Breast epithelium (tissue), 4 donors: ENCODE measurements around the gene HSPB7. TPM values are rescaled to one million over a fixed set of nuclear protein-coding genes. Genes with fewer than 3 reads are reported as not detected.
"Not testable (repeated sequence)": the region's sequence is repeated elsewhere in the genome, so short reads cannot be mapped to it uniquely, and the experiment has no call there.

Experiments used
- DNase-seq, 2 donors: peaks; one replicate each; pipeline ENCODE4 v3.0.0-alpha.2; 2019; ENCODE audit warnings: low spot score in 2 of 2
- H3K27ac ChIP-seq, 2 donors: fragments of 200-600 bp; sonication (generic) in 1 of 2; one replicate each; pipeline ENCODE4 v1.5.1; 2016 to 2019; ENCODE audit warnings: mild to moderate bottlenecking in 1 of 2
- H3K27me3 ChIP-seq, 2 donors: fragments of 200-600 bp; sonication (generic) in 1 of 2; one replicate each; pipeline versions ENCODE4 v1.5.1 to v1.6.0; 2017 to 2019; ENCODE audit warnings: control low read depth in 1 of 2, mild to moderate bottlenecking in 1 of 2
- H3K36me3 ChIP-seq: fragments of 200-600 bp; one replicate; pipeline ENCODE4 v1.5.1; 2019
- H3K4me1 ChIP-seq, 2 donors: fragments of 200-600 bp; sonication (generic); one replicate each; pipeline ENCODE4 v1.5.1; 2016 to 2019; ENCODE audit warnings: control low read depth in 1 of 2
- H3K4me3 ChIP-seq, 3 donors: fragments of 200-600 bp; sonication (generic); 1 replicate in 2 of 3; 2 replicates in 1 of 3; pipeline ENCODE4 v1.5.1; 2016 to 2019; ENCODE audit warnings: mild to moderate bottlenecking in 3 of 3, moderate library complexity in 2 of 3
- H3K9me3 ChIP-seq, 2 donors: fragments of 200-600 bp; sonication (generic) in 1 of 2; one replicate each; pipeline ENCODE4 v1.5.1; 2016 to 2019; ENCODE audit warnings: control low read depth in 1 of 2
- POLR2A ChIP-seq: fragments of 450-650 bp; IDR thresholded peaks from one replicate; pipeline ENCODE4 v1.6.1; 2016; ENCODE audit warnings: antibody characterized with exemption, mild to moderate bottlenecking, moderate library complexity
- POLR2AphosphoS5 ChIP-seq, 3 donors: sonication (generic); formaldehyde crosslinking; IDR thresholded peaks; one replicate each; pipeline ENCODE4 v1.6.1; 2017; ENCODE audit warnings: antibody characterized with exemption in 3 of 3
- intact Hi-C: fragments of 100-400 bp; cut with DNase I; formaldehyde crosslinking; loops from one replicate; pipeline ENCODE4 v1.15.1; 2023; ENCODE audit warnings: low total_unique reads
- total RNA-seq, 3 donors: library from RNA; depleted of rRNA; stranded (reverse); fragments of >200 nt; gene quantifications; one replicate each; pipeline ENCODE4 v1.1.0, GENCODE V29; 2016
- TF ChIP-seq, protein P1 (sequence below), 3 donors: fragments of 450-650 bp; IDR thresholded peaks; one replicate each; pipeline ENCODE4 v1.5.1; 2016 to 2017; ENCODE audit warnings: antibody characterized with exemption in 3 of 3, mild to moderate bottlenecking in 3 of 3, moderate library complexity in 3 of 3

Gene HSPB7
- total RNA-seq, 3 donors from 2014 or later, result 8.8 to 183 (median 19.0) TPM

DNA sequence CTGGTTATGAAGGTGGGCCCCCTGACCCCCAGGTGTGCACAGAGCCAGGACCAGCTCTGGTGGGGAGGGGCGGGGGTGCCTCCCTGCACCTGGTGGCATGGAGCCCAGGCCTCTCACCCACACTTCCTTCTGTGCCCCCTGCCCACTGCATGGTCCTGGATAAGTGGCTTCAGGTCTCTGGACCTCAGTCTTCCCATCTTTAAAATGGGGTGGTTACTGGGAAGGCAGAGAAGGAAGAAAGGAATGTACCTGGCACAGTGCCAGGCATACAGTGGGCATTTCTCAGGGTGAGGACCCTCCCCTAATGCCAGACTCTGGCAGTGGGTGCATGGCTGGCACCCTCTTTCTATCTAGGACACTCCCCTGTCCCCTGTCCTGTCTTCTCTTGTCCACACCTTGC is 11.4 kb upstream of the HSPB7 start:
- no peaks in the 10 kb centered on the region for H3K36me3 ChIP-seq
- H3K27me3 ChIP-seq, result peaks cover 0 to 10% of the 10 kb centered on the region in 2 donors
- TF ChIP-seq POLR2A (no peak), POLR2AphosphoS5 (IDR thresholded peaks at IDR 0.05) (no peak)
- TF ChIP-seq, protein P1, sequence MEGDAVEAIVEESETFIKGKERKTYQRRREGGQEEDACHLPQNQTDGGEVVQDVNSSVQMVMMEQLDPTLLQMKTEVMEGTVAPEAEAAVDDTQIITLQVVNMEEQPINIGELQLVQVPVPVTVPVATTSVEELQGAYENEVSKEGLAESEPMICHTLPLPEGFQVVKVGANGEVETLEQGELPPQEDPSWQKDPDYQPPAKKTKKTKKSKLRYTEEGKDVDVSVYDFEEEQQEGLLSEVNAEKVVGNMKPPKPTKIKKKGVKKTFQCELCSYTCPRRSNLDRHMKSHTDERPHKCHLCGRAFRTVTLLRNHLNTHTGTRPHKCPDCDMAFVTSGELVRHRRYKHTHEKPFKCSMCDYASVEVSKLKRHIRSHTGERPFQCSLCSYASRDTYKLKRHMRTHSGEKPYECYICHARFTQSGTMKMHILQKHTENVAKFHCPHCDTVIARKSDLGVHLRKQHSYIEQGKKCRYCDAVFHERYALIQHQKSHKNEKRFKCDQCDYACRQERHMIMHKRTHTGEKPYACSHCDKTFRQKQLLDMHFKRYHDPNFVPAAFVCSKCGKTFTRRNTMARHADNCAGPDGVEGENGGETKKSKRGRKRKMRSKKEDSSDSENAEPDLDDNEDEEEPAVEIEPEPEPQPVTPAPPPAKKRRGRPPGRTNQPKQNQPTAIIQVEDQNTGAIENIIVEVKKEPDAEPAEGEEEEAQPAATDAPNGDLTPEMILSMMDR (IDR thresholded peaks at IDR 0.05), result no peak
- intact Hi-C loops, result no loop called here
- no peaks in the 10 kb centered on the region for H3K9me3 ChIP-seq
- H3K27ac ChIP-seq, result no peak overlapping the region
- peaks cover 5 to 6% of the 10 kb centered on the region in 2 donors for H3K4me1 ChIP-seq
- H3K4me3 ChIP-seq, result no peak overlapping the region
- DNase-seq, result no peak

DNA sequence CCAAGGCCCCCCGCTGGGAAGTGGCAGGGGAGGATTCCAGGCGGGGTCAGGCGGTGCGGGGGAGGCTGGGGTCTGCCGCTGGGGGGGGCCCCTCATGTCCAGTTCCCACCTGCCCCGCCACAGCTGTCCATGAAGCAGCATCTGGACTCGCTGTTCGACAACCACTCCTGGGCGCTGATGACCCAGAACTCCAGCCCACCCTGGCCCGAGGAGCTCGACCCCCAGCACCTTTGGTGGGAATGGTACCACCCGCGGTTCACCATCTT is 11.1 kb upstream of the HSPB7 start:
- H3K4me1 ChIP-seq, intact Hi-C loops, H3K27ac ChIP-seq, H3K27me3 ChIP-seq, H3K4me3 ChIP-seq, H3K9me3 ChIP-seq, H3K36me3 ChIP-seq, DNase-seq: not testable (repeated sequence)

DNA sequence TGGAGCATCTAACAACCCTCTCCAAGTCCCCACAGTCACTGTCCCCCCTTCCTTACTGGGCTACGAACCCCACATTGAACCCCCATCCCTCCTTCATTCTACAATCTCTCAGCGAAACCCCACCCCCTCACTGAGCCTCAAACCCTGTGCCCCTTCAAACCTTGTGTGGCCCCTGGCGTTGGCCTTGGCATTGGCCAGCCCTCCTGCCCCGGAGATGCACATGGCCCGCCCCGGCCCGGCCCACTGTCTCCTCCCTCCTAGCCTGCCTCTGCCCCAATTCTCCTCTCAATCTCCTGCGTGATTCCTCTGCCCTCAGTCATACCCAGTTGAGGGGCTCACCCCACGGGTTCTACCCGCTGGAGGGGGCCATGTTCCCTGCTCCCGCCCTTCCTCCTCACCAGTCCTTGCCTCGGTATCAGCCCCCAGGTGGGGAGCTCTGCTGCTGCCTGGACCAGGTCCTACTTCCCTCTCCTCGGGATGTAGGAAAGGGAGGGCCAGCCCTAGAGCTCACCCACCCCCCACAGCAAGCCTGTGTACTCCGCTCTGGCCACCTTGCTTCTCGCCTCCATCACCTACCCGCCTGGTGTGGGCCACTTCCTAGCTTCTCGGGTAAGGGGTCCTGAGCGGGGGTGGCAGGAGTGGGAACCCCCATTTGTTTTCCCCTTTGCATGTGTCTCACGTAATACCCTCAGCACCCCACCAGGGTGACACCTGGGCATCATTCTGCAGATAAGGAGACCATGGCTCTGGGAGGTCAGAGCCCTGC is 10.6 kb upstream of the HSPB7 start:
- no peak for TF ChIP-seq POLR2A
- no peak for TF ChIP-seq POLR2AphosphoS5 (IDR thresholded peaks at IDR 0.05)
- TF ChIP-seq, protein P1 (IDR thresholded peaks at IDR 0.05), result no peak
- DNase-seq, result peak in 1 of 2 donors; percentile 50
- Histone ChIP-seq H3K27ac (no peak overlapping the region), H3K9me3 (no peaks in the 10 kb centered on the region), H3K36me3 (no peaks in the 10 kb centered on the region), H3K27me3 (peaks cover 0 to 10% of the 10 kb centered on the region in 2 donors), H3K4me3 (no peak overlapping the region), H3K4me1 (peaks cover 5 to 6% of the 10 kb centered on the region in 2 donors)
- intact Hi-C loops, result no loop called here

DNA sequence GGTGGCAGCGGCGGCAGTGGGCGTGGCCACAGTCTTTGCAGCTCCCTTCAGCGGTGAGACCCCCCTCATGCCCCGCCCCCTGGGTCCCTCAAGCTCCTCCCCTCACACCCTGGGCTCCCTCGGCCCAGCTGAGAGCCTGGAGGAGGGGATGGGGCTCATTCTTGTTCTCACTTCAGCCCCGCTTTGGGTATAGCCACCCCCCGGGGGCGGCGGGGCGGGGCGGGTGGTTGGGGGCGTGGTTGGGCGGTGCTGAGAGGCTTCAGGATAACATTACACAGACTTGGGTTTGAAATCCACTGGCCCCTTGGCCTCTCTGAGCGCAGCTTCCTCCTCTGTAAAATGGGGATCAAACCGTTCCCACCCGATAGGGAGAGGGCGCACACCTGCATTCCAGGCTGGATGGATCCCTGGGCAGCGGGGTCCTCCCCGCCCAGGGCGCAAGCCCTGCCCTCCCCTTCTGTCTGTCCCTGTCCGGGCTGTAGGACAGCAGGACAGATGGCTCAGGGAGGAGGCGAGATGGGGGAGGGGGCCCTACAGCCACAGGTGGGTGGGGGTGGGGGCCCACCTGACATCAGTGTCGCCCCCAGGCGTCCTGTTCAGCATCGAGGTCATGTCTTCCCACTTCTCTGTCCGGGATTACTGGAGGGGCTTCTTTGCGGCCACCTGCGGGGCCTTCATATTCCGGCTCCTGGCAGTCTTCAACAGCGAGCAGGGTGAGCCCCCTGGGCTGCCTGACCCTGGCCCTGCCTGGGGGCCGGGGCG is 9.1 kb upstream of the HSPB7 start:
- intact Hi-C loops, result no loop called here
- no peaks in the 10 kb centered on the region for H3K9me3 ChIP-seq
- no peak for TF ChIP-seq POLR2A
- TF ChIP-seq, protein P1 (IDR thresholded peaks at IDR 0.05), result no peak
- TF ChIP-seq POLR2AphosphoS5 (IDR thresholded peaks at IDR 0.05), result no peak
- peak in 1 of 2 donors; percentile 56 for DNase-seq
- peaks cover 5 to 6% of the 10 kb centered on the region in 2 donors for H3K4me1 ChIP-seq
- no peak overlapping the region for H3K27ac ChIP-seq
- H3K27me3 ChIP-seq, result peaks cover 0 to 10% of the 10 kb centered on the region in 2 donors
- no peaks in the 10 kb centered on the region for H3K36me3 ChIP-seq
- peak overlapping the region in 2 of 3 donors; percentile 30 to 58 for H3K4me3 ChIP-seq

DNA sequence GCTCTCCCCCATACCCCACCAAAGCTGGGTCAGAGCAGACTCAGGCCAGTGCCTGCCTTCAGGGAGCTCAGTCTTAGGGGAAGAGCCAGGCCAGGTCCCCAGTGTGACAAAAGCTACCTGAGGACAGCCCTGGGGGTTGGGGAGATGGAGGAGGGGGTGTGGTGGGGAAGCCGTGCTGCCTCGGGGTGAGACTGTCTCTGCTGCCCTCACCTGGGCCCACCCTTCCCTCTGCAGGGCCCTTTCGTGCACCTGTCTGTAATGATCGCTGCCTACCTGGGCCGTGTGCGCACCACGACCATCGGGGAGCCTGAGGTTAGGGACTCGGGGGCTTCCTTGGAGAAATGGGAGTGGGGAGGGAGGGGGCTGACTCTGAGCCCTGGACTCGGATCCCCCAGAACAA is 8.5 kb upstream of the HSPB7 start:
- H3K27ac ChIP-seq, H3K9me3 ChIP-seq, intact Hi-C loops, DNase-seq, H3K4me1 ChIP-seq, H3K36me3 ChIP-seq, H3K27me3 ChIP-seq: not testable (repeated sequence)
- peak overlapping the region in 2 of 3 donors; percentile 30 to 58 for H3K4me3 ChIP-seq

DNA sequence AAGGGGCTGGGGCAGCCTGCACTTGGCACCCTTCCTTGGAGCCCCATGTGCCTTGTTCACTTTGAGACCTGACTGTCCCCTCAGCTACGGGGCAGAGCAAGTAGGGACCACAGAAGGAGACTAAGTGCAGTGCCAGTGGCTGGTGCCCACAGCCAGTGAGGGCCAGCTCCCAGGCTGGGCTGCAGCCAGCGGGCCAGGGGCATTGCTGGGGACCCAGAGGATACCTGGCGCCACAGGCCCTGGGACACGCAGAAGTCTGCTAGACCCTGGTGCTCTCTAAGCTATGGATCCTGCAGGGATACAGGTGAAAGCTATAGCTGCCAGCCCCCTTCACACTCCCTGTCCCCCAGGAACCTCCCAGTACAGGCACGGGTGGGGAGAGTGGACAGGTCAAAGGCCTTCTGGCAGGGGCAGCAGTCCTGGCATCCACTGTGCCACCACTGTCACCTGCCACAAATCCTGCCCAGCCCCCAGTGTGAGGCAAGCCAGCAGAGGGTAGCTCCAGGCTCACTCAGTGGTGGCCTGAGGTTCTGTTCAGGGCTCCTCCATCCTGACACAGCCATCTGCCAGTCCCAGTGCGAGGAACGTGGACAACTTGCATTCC is 5.3 kb upstream of the HSPB7 start:
- H3K27me3 ChIP-seq, result no peaks in the 10 kb centered on the region
- H3K9me3 ChIP-seq, result no peaks in the 10 kb centered on the region
- H3K4me1 ChIP-seq, result peaks cover 5 to 10% of the 10 kb centered on the region in 2 donors
- TF ChIP-seq POLR2A (no peak), POLR2AphosphoS5 (IDR thresholded peaks at IDR 0.05) (no peak)
- TF ChIP-seq, protein P1 (IDR thresholded peaks at IDR 0.05), result no peak
- H3K36me3 ChIP-seq, result no peaks in the 10 kb centered on the region
- H3K27ac ChIP-seq, result no peak overlapping the region
- DNase-seq, result no peak
- intact Hi-C loops, result no loop called here
- no peak overlapping the region for H3K4me3 ChIP-seq
